ENCODE measurements around the gene B4GALNT4.
"Not testable (repeated sequence)": the region's sequence is repeated elsewhere in the genome, so short reads cannot be mapped to it uniquely, and the experiment has no call there.

Gene B4GALNT4, protein sequence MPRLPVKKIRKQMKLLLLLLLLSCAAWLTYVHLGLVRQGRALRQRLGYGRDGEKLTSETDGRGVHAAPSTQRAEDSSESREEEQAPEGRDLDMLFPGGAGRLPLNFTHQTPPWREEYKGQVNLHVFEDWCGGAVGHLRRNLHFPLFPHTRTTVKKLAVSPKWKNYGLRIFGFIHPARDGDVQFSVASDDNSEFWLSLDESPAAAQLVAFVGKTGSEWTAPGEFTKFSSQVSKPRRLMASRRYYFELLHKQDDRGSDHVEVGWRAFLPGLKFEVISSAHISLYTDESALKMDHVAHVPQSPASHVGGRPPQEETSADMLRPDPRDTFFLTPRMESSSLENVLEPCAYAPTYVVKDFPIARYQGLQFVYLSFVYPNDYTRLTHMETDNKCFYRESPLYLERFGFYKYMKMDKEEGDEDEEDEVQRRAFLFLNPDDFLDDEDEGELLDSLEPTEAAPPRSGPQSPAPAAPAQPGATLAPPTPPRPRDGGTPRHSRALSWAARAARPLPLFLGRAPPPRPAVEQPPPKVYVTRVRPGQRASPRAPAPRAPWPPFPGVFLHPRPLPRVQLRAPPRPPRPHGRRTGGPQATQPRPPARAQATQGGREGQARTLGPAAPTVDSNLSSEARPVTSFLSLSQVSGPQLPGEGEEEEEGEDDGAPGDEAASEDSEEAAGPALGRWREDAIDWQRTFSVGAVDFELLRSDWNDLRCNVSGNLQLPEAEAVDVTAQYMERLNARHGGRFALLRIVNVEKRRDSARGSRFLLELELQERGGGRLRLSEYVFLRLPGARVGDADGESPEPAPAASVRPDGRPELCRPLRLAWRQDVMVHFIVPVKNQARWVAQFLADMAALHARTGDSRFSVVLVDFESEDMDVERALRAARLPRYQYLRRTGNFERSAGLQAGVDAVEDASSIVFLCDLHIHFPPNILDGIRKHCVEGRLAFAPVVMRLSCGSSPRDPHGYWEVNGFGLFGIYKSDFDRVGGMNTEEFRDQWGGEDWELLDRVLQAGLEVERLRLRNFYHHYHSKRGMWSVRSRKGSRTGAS
- 2.0 to 2.7 reads per million in 2 donors for total RNA-seq

DNA sequence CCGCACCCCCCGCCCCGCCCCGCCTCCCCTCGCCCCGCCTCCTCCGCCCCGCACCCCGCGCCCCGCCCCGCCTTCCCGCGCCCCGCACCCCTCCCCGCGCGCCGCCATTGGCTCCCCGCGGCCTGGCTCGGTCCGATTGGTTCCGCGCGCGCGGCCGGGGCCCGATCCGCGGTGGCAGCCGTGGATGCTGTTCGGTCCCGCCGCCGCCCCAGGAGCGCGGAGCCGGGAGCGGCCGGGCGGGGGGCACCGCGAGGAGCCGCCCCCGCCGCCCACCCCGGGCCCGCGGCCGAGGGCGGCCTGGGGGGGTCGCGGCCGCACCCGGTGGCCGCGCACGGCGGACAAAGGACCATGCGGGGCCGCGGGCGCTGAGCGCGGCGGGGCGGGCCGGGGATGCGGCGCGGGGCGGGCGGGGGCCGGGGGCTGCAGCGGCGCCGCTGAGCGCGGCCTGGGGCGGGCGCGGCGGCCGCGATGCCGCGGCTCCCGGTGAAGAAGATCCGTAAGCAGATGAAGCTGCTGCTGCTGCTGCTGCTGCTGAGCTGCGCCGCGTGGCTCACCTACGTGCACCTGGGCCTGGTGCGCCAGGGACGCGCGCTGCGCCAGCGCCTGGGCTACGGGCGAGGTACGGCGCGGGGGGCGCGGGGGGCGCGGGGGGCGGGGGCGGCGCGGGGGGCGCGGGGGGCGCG lies at the start of gene B4GALNT4:
B4GALNT4 (plus strand) TSS at position 164 of the 683 bp plus-strand sequence; CDS start at position 469, 305 bp downstream.
- peak; percentile 35 for DNase-seq

DNA sequence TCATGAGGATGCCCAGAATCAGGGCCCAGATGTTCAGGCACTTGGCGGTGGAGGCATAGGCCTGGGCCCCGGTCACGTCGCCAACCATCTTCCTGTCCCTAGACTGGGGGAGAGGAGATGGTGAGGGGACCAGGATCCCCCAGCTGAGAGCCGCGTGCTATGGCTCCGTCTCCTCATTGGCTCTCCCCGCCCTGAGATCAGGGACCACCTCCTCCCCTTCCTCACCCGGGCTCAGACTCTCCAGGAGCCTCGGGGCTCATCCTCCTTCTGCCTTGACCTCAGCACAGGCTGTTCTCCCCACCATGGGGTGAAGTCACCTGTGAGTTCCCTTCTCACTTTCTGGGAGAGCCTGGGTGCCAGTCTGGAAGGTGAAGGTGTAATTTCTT lies 49.4 kb upstream of the B4GALNT4 start:
- not testable (repeated sequence) for DNase-seq

DNA sequence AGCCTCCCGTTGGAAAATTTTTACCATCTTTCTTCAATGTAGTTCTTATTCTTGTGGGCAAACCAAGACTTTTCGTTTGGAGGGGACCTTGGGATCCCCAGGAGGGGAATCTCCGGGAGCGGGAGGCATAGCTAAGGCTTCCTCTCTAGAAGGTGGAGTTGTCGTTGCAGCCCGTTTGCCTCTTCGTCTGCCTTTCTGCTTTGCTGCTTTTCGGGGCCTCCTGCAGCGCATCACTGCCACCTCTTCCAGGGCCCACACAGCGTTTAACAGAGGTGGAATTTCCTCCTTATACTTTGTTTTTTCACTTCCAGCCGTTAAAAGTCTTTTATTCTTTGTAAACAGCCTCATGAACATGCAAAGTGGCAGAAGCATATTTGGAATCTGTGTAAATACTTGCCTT lies 45.1 kb upstream of the B4GALNT4 start:
- DNase-seq, result no peak

DNA sequence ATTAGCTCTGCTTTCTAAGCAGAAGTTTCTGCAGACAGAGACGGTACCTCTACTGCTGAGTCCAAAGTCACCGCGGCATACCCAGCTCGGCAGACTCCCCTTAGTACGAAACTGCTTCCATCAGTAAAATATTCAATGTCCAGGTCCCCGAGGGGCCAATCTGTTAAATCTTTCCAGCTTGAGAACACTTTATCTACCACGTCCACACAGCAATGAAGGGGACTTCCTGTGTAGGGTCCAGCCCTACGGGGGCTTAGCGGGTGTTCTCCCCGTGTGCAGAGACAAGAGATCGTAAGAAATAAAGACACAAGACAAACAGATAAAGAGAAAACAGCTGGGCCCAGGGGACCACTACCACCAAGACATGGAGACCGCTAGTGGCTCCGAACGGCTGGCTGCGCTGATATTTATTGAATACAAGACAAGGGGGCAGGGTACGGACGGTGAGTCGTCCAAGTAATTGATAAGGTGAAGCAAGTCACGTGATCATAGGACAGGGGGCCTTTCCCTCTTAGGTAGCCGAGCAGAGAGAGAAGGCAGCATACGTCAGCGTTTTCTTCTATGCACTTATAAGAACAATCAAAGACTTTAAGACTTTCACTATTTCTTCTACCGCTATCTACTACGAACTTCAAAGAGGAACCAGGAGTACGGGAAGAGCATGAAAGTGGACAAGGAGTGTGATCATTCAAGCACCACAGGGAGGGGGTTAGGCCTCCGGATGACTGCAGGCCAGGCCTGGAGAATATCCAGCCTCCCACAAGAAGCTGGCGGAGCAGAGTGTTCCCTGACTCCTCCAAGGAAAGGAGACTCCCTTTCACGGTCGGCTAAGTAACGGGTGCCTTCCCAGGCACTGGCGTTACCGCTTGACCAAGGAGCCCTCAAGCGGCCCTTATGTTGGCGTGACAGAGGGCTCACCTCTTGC lies 44.4 kb upstream of the B4GALNT4 start:
- not testable (repeated sequence) for DNase-seq

DNA sequence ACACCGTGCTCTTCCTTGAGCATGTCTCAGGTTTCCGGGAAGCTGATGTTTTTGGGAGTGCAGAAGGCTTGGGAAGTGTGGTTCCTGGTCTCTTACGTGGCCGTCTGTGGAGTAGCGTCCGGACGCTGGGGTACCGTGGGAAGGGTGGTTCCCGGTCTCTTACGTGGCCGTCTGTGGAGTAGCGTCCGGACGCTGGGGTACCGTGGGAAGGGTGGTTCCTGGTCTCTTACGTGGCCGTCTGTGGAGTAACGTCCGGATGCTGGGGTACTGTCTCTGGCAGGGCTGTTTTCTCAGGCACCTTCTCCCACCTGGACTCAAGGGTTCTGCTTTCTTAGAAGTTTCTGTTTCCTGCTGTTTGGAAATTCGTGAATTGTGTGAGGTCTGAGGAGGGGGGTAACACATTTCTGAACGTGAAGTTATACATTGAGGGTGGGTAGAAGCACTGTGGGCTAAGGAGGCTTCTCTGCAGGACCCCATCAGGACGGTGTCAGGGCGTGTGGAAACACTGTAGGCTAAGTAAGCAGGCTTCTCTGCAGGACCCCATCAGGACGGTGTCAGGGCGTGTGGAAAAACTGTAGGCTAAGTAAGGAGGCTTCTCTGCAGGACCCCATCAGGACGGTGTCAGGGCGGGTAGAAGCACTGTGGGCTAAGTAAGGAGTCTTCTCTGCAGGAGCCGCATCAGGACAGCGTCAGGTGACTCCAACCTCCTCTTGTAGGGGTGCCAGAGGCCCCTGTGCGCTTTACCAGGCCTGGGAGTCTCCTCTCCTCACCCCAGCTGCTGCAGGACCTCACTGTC lies 43.3 kb upstream of the B4GALNT4 start:
- DNase-seq, result no peak

DNA sequence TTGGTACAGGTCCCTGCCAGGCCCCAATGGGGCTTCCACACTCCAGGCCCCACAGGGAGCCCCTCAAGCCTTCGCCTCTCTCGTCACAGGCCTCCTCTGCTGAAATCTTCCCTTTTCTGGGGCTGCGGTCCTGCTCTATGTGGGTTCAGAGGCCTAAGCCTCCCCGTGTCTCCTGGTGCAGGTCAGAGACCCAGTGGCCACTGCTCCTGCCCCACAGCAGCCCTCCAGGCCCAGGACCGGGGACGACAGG lies 42.8 kb upstream of the B4GALNT4 start:
- DNase-seq, result no peak

DNA sequence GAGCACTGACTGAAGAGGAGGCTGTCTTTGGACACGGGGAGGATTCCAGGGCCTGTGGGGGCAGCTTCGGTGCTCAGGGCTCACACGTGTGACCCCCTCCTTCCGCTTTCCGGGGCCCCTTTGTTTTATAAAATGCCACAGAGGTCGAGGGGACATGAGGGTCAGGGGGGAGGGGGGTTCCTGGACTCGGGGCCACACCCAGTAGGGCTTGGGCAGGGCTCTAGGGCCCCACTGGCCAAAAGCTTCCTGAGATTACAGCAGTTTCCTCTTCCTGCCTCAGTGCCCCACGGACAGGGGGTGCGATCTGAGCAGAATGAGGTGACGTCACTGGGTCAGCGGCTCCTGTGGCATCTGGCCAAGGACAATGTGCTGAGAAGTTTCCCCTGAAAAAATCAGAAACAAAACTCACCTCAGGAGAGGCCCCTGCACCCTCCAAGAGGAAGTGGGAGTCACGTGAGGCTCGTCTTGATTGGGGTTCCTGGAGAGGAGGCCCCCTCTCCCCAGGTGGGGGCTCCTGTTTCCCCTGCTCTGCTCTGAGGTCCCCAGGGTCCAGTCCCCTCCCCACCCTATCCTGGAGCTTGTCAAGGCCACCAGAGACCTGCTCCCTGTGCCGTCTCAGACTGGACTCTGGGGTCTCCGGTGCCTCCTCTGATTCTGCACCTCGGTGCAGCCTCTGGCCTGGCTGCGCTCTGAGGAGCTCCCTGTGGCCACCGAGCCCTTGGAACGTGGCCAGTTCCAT lies 42.3 kb upstream of the B4GALNT4 start:
- DNase-seq, result no peak

DNA sequence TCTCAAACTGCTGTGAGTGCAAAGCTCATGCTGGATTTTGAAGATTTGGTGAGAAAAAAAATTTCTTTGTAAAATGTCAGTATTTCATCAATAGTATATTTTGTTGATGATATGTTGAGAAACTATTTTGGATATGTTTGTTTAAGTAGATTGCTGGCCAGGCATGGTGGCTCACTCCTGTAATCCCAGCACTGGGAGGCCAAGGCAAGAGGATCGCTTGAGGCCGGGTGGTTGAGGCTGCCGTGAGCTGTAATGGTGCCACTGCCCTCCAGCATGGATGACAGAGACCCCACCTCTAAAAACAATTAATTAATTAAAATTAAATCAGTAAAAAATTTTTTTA lies 41.7 kb upstream of the B4GALNT4 start:
- no peak for DNase-seq

DNA sequence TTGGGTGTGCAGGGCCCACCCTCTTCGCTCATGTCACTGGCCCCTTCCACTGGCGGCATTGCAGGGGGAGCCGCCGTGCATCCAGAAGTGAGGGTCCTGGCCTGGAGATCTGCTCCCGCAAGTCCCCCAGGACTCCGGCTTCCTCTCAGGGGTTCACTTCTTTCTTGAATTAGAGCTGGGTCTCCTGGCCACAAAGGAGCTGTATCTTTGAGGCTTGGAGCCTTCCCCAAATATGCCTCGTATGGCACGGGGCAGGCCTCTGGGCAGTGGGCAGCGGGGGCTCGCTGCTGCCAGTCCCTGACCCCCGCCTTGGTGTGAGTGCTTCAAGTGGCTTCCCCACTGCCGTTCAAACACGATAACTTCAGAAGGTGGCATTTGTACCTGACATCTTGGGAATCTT lies 41.3 kb upstream of the B4GALNT4 start:
- no peak for DNase-seq

DNA sequence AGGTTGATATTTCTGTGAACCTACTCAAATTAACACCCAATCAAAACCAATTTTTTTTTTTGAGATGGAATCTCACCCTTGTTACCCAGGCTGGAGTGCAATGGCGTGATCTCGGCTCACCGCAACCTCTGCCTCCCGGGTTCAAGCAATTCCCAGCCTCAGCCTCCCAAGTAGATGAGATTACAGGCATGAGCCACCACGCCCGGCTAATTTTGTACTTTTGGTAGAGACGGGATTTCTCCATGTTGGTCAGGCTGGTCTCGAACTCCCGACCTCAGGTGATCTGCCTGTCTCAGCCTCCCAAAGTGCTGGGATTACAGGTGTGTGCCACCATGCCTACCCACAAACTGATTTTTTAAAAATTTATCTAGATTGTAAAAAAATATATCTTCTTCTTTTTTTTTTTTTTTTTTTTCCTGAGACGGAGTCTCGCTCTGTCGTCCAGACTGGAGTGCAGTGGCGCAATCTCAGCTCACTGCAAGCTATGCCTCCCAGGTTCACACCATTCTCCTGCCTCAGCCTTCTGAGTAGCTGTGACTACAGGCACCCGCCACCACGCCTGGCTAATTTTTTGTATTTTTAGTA lies 40.7 kb upstream of the B4GALNT4 start:
- not testable (repeated sequence) for DNase-seq

DNA sequence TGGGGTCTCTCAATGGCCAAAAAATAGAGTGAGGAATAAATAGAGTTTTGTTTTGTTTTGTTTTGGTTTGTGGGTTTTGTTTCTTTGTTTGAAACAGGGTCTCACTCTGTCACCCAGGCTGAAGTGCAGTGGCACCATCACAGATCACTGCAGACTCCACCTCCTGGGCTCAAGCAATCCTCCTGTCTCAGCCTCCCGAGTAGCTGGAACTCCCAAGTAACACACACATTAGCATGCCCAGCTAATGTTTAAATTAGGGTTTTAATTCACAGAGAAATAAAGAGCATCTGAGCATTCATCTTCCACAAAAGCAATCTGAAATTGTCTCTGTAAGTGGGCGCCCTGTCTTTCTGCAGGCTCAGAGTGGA lies 39.4 kb upstream of the B4GALNT4 start:
- no peak for DNase-seq

DNA sequence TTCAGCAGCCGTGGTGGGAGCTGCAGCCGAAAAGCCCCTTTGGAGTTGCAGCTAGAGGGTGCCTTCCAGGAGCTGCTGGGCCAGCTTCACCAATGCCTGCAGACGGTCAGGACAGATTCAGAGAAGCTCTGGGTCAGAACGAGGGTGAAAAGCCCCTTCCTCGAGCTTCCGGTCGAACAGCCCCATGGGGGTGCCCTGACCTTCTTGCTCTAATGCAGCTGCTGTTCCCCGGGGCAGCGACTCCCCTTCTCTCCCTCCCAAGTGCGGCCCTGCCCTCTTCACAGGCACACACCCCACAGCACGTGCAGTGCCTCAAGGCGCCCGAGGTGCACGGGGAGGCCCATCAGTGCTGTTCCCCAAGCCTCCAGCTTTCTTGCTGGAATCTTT lies 39.0 kb upstream of the B4GALNT4 start:
- DNase-seq, result no peak

DNA sequence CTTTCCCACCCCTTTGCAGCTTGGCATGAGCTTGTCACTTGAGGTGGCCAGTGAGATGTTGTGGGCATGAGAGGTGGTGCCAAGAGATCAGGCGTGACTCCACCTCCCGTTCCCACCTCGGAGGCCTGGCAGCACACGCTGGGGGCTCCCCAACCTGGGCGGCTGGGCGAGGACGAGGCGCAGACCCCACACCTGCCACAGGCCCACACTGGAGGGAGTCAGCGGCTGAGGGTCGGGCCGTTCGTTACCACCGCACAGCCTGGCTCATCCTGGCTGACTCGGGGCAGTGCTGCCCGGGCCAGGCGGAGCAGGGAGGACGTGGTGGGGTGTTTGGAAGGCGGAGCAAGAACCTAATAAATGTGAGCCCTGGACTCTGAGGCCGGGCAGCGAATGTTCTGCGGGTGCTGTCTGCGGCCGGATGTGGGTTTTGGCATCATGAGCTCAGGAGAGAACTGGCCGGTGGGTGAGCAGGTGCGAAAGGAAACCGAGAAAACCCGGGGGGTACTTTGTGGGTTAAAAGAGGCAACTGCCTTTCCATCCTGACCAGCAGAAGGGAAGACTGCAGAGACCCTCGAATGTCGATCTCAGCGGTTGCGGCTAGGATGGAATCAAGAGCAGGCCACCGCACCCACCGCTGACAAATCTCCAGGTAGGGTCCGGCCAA lies 38.5 kb upstream of the B4GALNT4 start:
- DNase-seq, result no peak

DNA sequence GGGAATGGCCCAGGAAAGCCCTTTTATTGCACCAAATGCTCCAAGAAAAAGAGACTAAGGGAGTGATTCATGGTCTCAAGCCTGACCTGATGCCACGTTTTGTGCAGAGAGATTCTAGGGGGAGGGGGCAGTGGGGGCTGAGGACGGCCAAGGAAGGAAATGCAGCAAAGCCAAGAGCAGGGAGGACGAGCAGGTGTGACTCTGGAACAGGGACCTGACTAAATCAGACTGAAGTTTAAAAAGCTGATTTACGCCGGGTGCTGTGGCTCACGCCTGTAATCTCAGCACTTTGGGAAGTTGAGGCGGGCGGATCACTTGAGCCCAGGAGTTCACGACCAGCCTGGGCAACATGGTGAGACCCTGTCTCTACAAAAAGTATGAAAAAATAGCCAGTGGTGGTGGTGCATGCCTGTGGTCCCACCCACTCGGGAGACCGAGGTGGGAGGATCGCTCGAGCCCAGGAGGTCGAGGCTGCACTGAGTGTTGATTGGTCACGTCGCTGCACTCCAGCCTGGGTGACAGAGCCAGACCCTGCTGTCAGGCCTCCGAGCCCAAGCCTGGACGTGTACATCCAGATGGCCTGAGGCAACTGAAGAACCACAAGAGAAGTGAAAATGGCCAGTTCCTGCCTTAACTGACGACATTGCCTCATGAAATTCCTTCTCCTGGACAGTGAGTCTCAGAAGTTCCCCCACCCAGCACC lies 37.8 kb upstream of the B4GALNT4 start:
- DNase-seq, result no peak

DNA sequence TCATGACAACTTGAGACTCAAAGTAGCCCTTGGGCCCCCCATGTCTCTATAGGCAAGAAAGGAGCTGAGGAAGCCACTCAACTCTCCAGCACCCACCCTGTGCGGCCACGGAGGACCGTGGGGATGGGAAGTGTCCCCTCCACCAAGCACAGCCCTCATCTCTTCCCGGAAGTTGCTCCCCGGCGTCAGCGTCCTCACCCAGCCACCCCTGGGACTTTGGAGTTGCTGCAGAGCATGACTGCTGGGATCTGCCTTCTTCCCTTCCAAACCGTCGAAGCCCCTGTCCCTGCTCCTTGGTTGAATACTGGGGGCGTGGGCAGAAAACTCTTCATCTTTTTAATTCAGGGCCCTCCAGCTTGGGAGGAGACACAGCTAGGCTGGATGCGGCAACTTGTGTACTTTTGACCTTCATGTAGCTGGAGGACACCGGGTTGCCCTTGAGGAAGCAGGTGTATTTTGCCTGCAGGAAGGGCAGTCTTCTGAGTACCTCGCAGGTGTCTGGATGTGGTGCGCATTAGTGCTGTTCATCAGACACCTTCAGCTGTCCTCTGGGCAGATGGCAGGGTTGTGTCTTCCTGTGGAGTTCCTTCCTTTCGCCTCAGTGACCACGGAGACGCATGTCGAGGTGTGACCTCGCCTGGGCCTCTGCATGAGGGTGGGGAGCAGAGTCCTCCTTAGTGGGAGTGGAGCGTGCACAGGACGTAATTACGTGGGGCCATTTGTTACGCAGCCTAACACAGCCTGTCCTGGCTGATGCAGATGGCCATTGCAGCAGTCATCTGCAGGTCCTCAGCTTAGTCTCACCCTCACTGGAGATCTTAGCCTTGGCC lies 36.4 kb upstream of the B4GALNT4 start:
- DNase-seq, result no peak

DNA sequence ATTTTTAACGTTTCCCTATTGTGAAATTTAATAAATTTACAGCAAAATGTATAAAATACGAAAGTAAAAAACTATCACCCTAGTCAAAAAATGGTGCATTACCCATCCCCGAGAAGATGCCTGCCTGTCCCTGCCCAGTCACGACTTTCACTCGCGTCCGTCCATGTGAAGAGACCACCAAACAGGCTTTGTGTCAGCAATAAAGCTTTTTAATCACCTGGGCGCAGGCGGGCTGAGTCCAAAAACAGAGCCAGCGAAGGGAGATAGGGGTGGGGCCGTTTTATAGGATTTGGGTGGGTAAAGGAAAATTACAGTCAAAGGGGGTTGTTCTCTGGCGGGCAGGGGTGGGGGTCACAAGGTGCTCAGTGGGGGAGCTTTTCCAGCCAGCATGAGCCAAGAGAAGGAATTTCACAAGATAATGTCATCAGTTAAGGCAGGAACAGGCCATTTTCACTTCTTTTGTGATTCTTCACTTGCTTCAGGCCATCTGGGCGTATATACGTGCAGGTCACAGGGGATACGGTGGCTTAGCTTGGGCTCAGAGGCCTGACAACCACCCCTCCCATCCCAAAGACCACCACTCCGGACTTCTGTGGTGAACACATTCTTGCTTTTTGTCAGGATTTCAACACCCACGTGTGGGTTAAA lies 35.6 kb upstream of the B4GALNT4 start:
- not testable (repeated sequence) for DNase-seq

DNA sequence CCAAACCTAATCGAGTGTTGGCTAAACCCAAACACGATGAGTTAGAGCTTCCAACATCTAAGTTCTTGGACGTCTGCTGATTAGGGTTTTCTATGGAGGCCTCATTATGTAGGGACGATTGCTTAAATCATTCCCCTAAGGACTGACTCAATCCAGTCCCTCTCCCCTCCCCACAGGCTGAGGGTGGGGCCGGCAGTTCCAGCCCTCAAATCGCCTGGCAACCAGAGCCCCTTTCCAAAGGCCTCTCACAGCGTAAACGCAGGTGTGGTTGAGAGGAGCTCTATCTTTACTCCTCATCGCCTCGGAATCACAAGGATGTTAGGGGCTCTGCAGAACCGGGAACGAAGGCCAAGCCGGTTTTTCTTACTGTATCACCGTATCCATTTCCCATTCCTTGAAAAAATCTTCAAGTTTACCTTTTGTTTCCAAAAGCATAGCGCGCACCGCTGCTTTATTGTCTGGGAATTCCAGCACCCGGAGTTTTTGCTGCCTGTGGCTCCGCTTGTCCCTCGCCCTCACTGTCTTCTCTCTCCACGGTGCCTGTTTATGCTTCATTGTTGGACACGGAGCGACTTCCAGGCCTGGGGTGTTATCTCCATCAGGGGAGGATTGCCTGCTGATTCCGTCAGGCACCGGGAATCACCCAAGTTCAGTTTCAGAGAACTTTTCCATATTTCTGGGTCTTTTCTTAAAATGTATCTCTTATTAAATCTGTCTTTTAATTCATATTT lies 34.9 kb upstream of the B4GALNT4 start:
- DNase-seq, result no peak

Measured in activated gamma-delta T cell (primary cell).